ENCODE measurements around the gene HMX3.

DNA sequence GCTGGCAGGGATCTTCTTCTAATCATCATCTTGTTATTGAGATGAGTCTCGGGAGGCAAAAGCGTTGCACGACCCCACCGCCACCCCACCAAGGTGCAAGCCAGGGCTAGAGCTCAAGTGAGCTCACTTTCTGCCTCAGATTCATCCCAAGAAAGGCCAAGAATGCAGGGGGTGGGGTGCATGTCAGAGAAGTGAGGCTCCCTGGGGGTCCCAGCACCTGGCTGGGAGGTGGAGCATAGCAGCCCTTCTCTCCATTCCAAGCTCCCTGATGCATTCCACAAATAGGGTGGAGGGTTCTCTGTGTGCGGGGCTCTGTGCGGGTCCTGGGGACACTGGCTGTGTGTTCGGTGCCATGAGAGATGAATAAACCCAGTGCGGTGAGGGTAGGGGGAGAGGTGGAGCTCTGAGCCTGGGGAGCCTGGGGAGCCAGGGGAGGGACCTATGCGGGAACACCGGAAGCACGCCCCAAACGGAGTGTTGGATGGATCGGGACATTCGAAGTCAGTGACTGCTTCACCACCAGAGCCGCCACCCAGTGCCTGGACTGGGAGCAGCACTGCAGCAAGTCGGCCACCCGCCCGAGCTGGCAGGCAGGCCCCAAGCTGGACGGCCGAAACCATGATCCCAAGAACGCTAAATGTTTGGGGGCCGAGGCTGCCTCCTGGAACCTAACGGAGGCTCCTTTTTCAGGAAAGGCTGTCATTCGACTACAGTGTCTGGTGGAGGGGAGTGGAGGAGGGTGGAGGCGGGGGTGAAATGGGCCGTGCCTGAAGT, 17.9 kb upstream of the HMX3 start:
- TF ChIP-seq, protein P1, sequence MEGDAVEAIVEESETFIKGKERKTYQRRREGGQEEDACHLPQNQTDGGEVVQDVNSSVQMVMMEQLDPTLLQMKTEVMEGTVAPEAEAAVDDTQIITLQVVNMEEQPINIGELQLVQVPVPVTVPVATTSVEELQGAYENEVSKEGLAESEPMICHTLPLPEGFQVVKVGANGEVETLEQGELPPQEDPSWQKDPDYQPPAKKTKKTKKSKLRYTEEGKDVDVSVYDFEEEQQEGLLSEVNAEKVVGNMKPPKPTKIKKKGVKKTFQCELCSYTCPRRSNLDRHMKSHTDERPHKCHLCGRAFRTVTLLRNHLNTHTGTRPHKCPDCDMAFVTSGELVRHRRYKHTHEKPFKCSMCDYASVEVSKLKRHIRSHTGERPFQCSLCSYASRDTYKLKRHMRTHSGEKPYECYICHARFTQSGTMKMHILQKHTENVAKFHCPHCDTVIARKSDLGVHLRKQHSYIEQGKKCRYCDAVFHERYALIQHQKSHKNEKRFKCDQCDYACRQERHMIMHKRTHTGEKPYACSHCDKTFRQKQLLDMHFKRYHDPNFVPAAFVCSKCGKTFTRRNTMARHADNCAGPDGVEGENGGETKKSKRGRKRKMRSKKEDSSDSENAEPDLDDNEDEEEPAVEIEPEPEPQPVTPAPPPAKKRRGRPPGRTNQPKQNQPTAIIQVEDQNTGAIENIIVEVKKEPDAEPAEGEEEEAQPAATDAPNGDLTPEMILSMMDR (IDR thresholded peaks at IDR 0.05; ENCODE audit: borderline replicate concordance, extremely low read depth, low read length, poor library complexity, severe bottlenecking), result no peak
- no peak for TF ChIP-seq EZH2 (IDR thresholded peaks at IDR 0.05; ENCODE audit: borderline replicate concordance, low read depth, low read length, severe bottlenecking)

All from DND-41 (cell line).